HG03354 (cell line): ENCODE data around the gene MBNL1.

Experiments
- ATAC-seq: cut with Tn5 transposase; IDR thresholded peaks from one replicate; pipeline ENCODE4 v1.9.1; 2021; ENCODE audit warnings: mild to moderate bottlenecking; ENCODE audit not compliant: unreplicated experiment, poor library complexity, severe bottlenecking

The MBNL1 gene

GRCh38 chr3:152291238-152291637 lies 22.5 kb downstream of the MBNL1 start:
- ATAC-seq: no peak

GRCh38 chr3:152291649-152292066 lies 22.9 kb downstream of the MBNL1 start:
- ATAC-seq: no peak

- no peak for ATAC-seq
These were observed 23.6 kb downstream of the MBNL1 start for GRCh38 chr3:152292366-152292765.

- no peak for ATAC-seq
These were observed 24.7 kb downstream of the MBNL1 start for GRCh38 chr3:152293347-152294006.

- no peak for ATAC-seq
These were observed 26.6 kb downstream of the MBNL1 start for GRCh38 chr3:152295344-152295743.

GRCh38 chr3:152295806-152296205 lies 27.1 kb downstream of the MBNL1 start:
- no peak for ATAC-seq

- no peak for ATAC-seq
These were observed 27.7 kb downstream of the MBNL1 start for GRCh38 chr3:152296382-152296781.

GRCh38 chr3:152296971-152297370 lies 28.2 kb downstream of the MBNL1 start:
- no peak for ATAC-seq

- peak; percentile 52 for ATAC-seq
These were observed 29.9 kb downstream of the MBNL1 start for GRCh38 chr3:152298393-152299248.

GRCh38 chr3:152299249-152299976 lies 30.7 kb downstream of the MBNL1 start:
- no peak for ATAC-seq

GRCh38 chr3:152300029-152300731 lies 31.5 kb downstream of the MBNL1 start:
- no peak for ATAC-seq

- ATAC-seq: no peak
These were observed 33.0 kb downstream of the MBNL1 start for GRCh38 chr3:152301745-152302181.

GRCh38 chr3:152302521-152303021 lies 33.8 kb downstream of the MBNL1 start:
- ATAC-seq: peak; percentile 73

- no peak for ATAC-seq
These were observed 35.4 kb downstream of the MBNL1 start for GRCh38 chr3:152304160-152304559.

- no peak for ATAC-seq
These were observed 36.3 kb downstream of the MBNL1 start for GRCh38 chr3:152305075-152305474.

GRCh38 chr3:152307829-152308474 lies 39.2 kb downstream of the MBNL1 start:
- peak; percentile 65 for ATAC-seq

GRCh38 chr3:152308475-152308844 lies 39.7 kb downstream of the MBNL1 start:
- no peak for ATAC-seq

- no peak for ATAC-seq
These were observed 40.3 kb downstream of the MBNL1 start for GRCh38 chr3:152309031-152309430.
